Measurements from ENCODE around the gene NDRG3. TPM values are rescaled to one million over a fixed set of nuclear protein-coding genes. Genes with fewer than 3 reads are reported as not detected.

NDRG3 gene
- total and polyA plus RNA-seq, 2 of the 8 experiments (the other 6 are each of a cell fraction or from before 2014, with no cell fraction given), result 25.7 to 32.3 TPM

DNA sequence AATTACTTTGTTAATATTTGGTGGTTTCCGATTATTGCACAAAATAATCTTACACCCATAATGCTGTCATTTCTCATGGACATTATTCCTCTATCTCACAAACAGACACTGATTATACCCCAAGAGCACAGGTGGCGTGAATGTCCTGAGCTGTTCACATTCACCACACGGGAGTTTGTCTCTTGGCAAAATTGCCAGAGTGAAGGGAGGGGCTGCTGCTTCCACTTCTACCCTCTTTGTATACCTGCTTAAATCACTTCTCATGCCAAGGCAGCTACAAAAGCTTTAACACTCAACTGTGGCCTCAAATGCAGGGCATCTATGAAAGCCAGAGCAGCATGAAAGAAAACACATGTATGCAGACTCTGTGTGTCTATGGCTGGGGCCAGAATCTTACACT, 58.0 kb downstream of the NDRG3 start:
- H3K4me3 ChIP-seq (ENCODE audit: extremely low read depth in 1 of 4, insufficient read depth in 2 of 4, low read depth in 3 of 4, low read length in 4 of 4), result no peak overlapping the region
- TF ChIP-seq CREB1 (IDR thresholded peaks at IDR 0.05) (no peak), KDM4A (IDR thresholded peaks at IDR 0.05; ENCODE audit: low read depth, low read length, severe bottlenecking) (no peak), POLR2AphosphoS5 (IDR thresholded peaks at IDR 0.05; ENCODE audit: low read depth, low read length) (no peak), JUND (IDR thresholded peaks at IDR 0.05; ENCODE audit: low read length) (no peak), HDAC2 (IDR thresholded peaks at IDR 0.05; ENCODE audit: borderline replicate concordance in 1 of 2, low read depth in 2 of 2, low read length in 2 of 2) (no peak), TEAD4 (IDR thresholded peaks at IDR 0.05; ENCODE audit: low read depth, low read length) (no peak), TAF1 (IDR thresholded peaks at IDR 0.05; ENCODE audit: low read depth, low read length) (no peak), SP4 (IDR thresholded peaks at IDR 0.05; ENCODE audit: low read length) (no peak), FOSL1 (IDR thresholded peaks at IDR 0.05; ENCODE audit: insufficient read depth, low read depth, low read length) (no peak)
- no peak overlapping the region for H3K4me2 ChIP-seq (ENCODE audit: insufficient read depth in 1 of 2, low read depth in 2 of 2, low read length in 2 of 2)
- WGBS, 2 experiments (ENCODE audit: extremely low coverage in 1 of 2, insufficient coverage in 1 of 2, insufficient read length in 1 of 2, insufficient replicate concordance in 2 of 2, low coverage in 1 of 2, low lambda C conversion rate in 2 of 2, missing lambda C conversion rate in 1 of 2), result 94% methylated on average over 3 of the region's 3 CpGs; no CpG with 5 or more reads in 1 of the 2 experiments
- FAIRE-seq, result no peak
- H3K14ac ChIP-seq (ENCODE audit: insufficient read length), result no peak overlapping the region
- no peaks in the 10 kb centered on the region; a peak in 2 of 8 replicates for H3K36me3 ChIP-seq (ENCODE audit: control insufficient read depth in 2 of 4, insufficient read depth in 4 of 4, low read length in 3 of 4)
- no peak overlapping the region for H3K9ac ChIP-seq (replicated peaks in 1 of 4; ENCODE audit: extremely low read depth in 1 of 4, low read depth in 3 of 4, low read length in 3 of 4)
- ChIA-PET POLR2A (ENCODE audit: partially characterized antibody) (interaction anchor here (3.8 kb wide), 1 partner anchor 11 kb away, joined by 33 read pairs; no protein-coding TSS in a partner anchor), CTCF (ENCODE audit: partially characterized antibody) (interaction anchor here (0.6 kb wide), 1 partner anchor 27 kb away, joined by 4 read pairs; no protein-coding TSS in a partner anchor)
- no peak overlapping the region for H3K23ac ChIP-seq (ENCODE audit: insufficient read length)
- H2BK15ac ChIP-seq (ENCODE audit: low read length), result no peak overlapping the region
- H3K4ac ChIP-seq (replicated peaks; ENCODE audit: insufficient read length, low read depth, low read length), result no peak overlapping the region
- H3K79me2 ChIP-seq (ENCODE audit: control insufficient read depth in 1 of 2, insufficient read depth in 2 of 2, low read length in 2 of 2), result no peaks in the 10 kb centered on the region
- no peak overlapping the region for H4K8ac ChIP-seq (ENCODE audit: extremely low read depth, insufficient read depth, low read length)
- no peaks in the 10 kb centered on the region for H3K79me1 ChIP-seq (ENCODE audit: low read depth, low read length)
- no peak overlapping the region for H2AK5ac ChIP-seq (ENCODE audit: low read depth, low read length)
- no peak overlapping the region for H2BK12ac ChIP-seq (ENCODE audit: low read depth, low read length)
- no peak overlapping the region for H2AFZ ChIP-seq (ENCODE audit: low read length)
- H3K18ac ChIP-seq (ENCODE audit: extremely low read depth, low read length), result no peak overlapping the region
- H3K4me1 ChIP-seq (replicated peaks in 1 of 4; ENCODE audit: control insufficient read depth in 3 of 4, insufficient read depth in 4 of 4, low read length in 3 of 4), result no peaks in the 10 kb centered on the region
- DNase-seq (ENCODE audit: low read depth in 1 of 2, low spot score in 2 of 2), result no peak
- H4K91ac ChIP-seq (replicated peaks; ENCODE audit: insufficient read length, low read length), result no peak overlapping the region
- H3K27me3 ChIP-seq (replicated peaks in 1 of 4; ENCODE audit: control insufficient read depth in 3 of 4, extremely low read depth in 1 of 4, insufficient read depth in 3 of 4, low read length in 3 of 4), result no peaks in the 10 kb centered on the region
- no peaks in the 10 kb centered on the region for H4K20me1 ChIP-seq (replicated peaks in 1 of 2; ENCODE audit: control insufficient read depth in 1 of 2, insufficient read depth in 2 of 2, low read length in 2 of 2)
- no peak overlapping the region for H3K27ac ChIP-seq (ENCODE audit: low read depth, low read length)
- H3K9me3 ChIP-seq (ENCODE audit: insufficient read depth in 2 of 2, low read depth in 1 of 2, low read length in 1 of 2), result no peaks in the 10 kb centered on the region
- H2BK20ac ChIP-seq (ENCODE audit: low read length), result no peak overlapping the region
- no peak overlapping the region for H2BK5ac ChIP-seq (ENCODE audit: low read depth, low read length)
- no peak overlapping the region for H4K5ac ChIP-seq (ENCODE audit: insufficient read length, low read depth, low read length)
- H2BK120ac ChIP-seq (replicated peaks; ENCODE audit: low read depth, low read length), result no peak overlapping the region
- H3K23me2 ChIP-seq (ENCODE audit: low read depth, low read length), result no peaks in the 10 kb centered on the region
- no peak overlapping the region for H3K56ac ChIP-seq (replicated peaks; ENCODE audit: insufficient read length, low read depth, low read length)

Data from H1 (cell line).